HCT116 (cell line): Measurements from ENCODE around the gene EEF1G. TPM values are rescaled to one million over a fixed set of nuclear protein-coding genes. Genes with fewer than 3 reads are reported as not detected.

Experiments
- ATAC-seq: fragments of 200-7000 bp; cut with Tn5 transposase; 2 replicates; pipeline ENCODE4 v1.9.1; 2020; ENCODE audit warnings: mild to moderate bottlenecking, moderate library complexity
- BruUV-seq: library from RNA; stranded (reverse); fragments of 400-500 nt; replicated peaks from 2 replicates; lab custom pipeline; 2021; lab: Mats Ljungman, UMichigan
- CTCF ChIA-PET: fragments of 300-600 bp; sonication (Branson Sonifier 250); formaldehyde crosslinking; loops from one replicate; lab custom pipeline; 2021; ENCODE audit warnings: antibody characterized with exemption; lab: Charles Lee
- POLR2A ChIA-PET: fragments of 300-600, 350-600 bp; sonication (Branson Sonifier 250); formaldehyde crosslinking; loops from one replicate; lab custom pipeline; 2021; ENCODE audit warnings: antibody characterized with exemption; lab: Charles Lee
- RAD21 ChIA-PET, 2 experiments: fragments of 300-600 bp; sonication (Branson Sonifier 250); formaldehyde crosslinking; loops; one replicate each; lab custom pipeline; 2023; ENCODE audit warnings: low total read pairs in 2 of 2; ENCODE audit not compliant: uncharacterized antibody in 2 of 2, unreplicated experiment in 2 of 2, low non-redundant PET in 1 of 2; lab: Charles Lee
- DNase-seq: peaks from one replicate; pipeline ENCODE4 v3.0.0-alpha.2; 2010; ENCODE audit warnings: low read depth, low spot score
- H2AFZ ChIP-seq: fragments of 200-600 bp; shearing (Covaris generic), sonication (generic); 2 replicates; pipeline ENCODE4 v1.6.1; 2017; ENCODE audit warnings: low read depth, mixed run types, mixed read lengths, antibody characterized with exemption, low read length; ENCODE audit not compliant: poor library complexity, severe bottlenecking
- H3K27ac ChIP-seq: 2 replicates; pipeline ENCODE4 v1.5.1; 2012; ENCODE audit warnings: low read depth, low read length
- H3K27me3 ChIP-seq: fragments of 200-600 bp; sonication (generic); 2 replicates; pipeline ENCODE4 v1.6.1; 2016; ENCODE audit warnings: mixed run types, low read length, mixed read lengths; ENCODE audit not compliant: insufficient read depth
- H3K36me3 ChIP-seq, 2 experiments: fragments of 200-500 bp in 1 of 2; fragments of 200-600 bp in 1 of 2; sonication (Bioruptor generic) in 1 of 2; sonication (generic) in 1 of 2; 2 replicates each; pipeline versions ENCODE4 v1.5.1 to v1.6.1; 2014 to 2016; ENCODE audit warnings: low read length in 2 of 2, inconsistent platforms in 1 of 2, mixed read lengths in 1 of 2, mixed run types in 1 of 2; ENCODE audit not compliant: insufficient read depth in 2 of 2, control insufficient read depth in 1 of 2
- H3K4me1 ChIP-seq, 2 experiments: fragments of 200-600 bp in 1 of 2; sonication (generic) in 1 of 2; 2 replicates each; pipeline versions ENCODE4 v1.5.1 to v1.6.1; 2012 to 2017; ENCODE audit warnings: low read length in 2 of 2, inconsistent platforms in 1 of 2, mild to moderate bottlenecking in 1 of 2, mixed read lengths in 1 of 2, mixed run types in 1 of 2, moderate library complexity in 1 of 2; ENCODE audit not compliant: insufficient read depth in 2 of 2, control insufficient read depth in 1 of 2
- H3K4me2 ChIP-seq: fragments of 200-600 bp; sonication (generic); 2 replicates; pipeline ENCODE4 v1.6.1; 2017; ENCODE audit warnings: mixed run types, low read length, mixed read lengths
- H3K4me3 ChIP-seq, 2 experiments: fragments of 200-600 bp in 1 of 2; sonication (generic) in 1 of 2; replicated peaks in 1 of 2; 2 replicates each; pipeline ENCODE4 v1.5.1; 2011 to 2016; ENCODE audit warnings: low read length in 2 of 2, control low read depth in 1 of 2, low read depth in 1 of 2, mild to moderate bottlenecking in 1 of 2, mixed read lengths in 1 of 2, mixed run types in 1 of 2
- H3K79me2 ChIP-seq: fragments of 200-600 bp; sonication (generic); 2 replicates; pipeline ENCODE4 v1.6.1; 2017; ENCODE audit warnings: mild to moderate bottlenecking, mixed run types, low read length, moderate library complexity, mixed read lengths; ENCODE audit not compliant: insufficient read depth
- H3K9ac ChIP-seq: fragments of 200-600 bp; sonication (generic); 2 replicates; pipeline ENCODE4 v1.6.1; 2016; ENCODE audit warnings: low read length, mixed read lengths
- H3K9me2 ChIP-seq: fragments of 200-600 bp; sonication (generic), shearing (Covaris generic); 2 replicates; pipeline ENCODE4 v1.6.1; 2017; ENCODE audit warnings: mixed run types, mild to moderate bottlenecking, moderate library complexity; ENCODE audit not compliant: insufficient read depth
- H3K9me3 ChIP-seq, 2 experiments: fragments of 200-500 bp in 1 of 2; fragments of 200-600 bp in 1 of 2; sonication (Bioruptor generic) in 1 of 2; sonication (generic) in 1 of 2; 2 replicates each; pipeline ENCODE4 v1.6.1; 2014 to 2017; ENCODE audit warnings: low read length in 2 of 2, mixed read lengths in 2 of 2, inconsistent platforms in 1 of 2, low read depth in 1 of 2, mild to moderate bottlenecking in 1 of 2, mixed run types in 1 of 2, moderate library complexity in 1 of 2; ENCODE audit not compliant: control insufficient read depth in 1 of 2, insufficient read depth in 1 of 2
- H4K20me1 ChIP-seq: fragments of 200-600 bp; sonication (generic), shearing (Covaris generic); 2 replicates; pipeline ENCODE4 v1.6.1; 2017; ENCODE audit warnings: mixed run types, mild to moderate bottlenecking, moderate library complexity; ENCODE audit not compliant: insufficient read depth
- CBX3 ChIP-seq: IDR thresholded peaks from 2 replicates; pipeline ENCODE4 v1.6.1; 2012; ENCODE audit warnings: low read depth
- EZH2phosphoT487 ChIP-seq: fragments of 200-600 bp; IDR thresholded peaks from 2 replicates; pipeline ENCODE4 v1.6.1; 2018; ENCODE audit warnings: antibody characterized with exemption, borderline replicate concordance
- JUND ChIP-seq: IDR thresholded peaks from 2 replicates; pipeline ENCODE4 v1.6.1; 2012
- POLR2AphosphoS5 ChIP-seq: IDR thresholded peaks from 2 replicates; pipeline ENCODE4 v1.6.1; 2011; ENCODE audit warnings: mild to moderate bottlenecking, low read depth, low read length, moderate library complexity
- REST ChIP-seq: IDR thresholded peaks from 2 replicates; pipeline ENCODE4 v1.6.1; 2012; ENCODE audit warnings: low read depth
- YY1 ChIP-seq: IDR thresholded peaks from 2 replicates; pipeline ENCODE4 v1.6.1; 2011; ENCODE audit warnings: low read length, low read depth, moderate library complexity, mild to moderate bottlenecking; ENCODE audit not compliant: insufficient replicate concordance; ENCODE audit errors: extremely low read depth
- ZFX ChIP-seq: fragments of 450-650 bp; IDR thresholded peaks from 2 replicates; pipeline ENCODE4 v1.6.1; 2017
- intact Hi-C: fragments of 100-400 bp; cut with micrococcal nuclease; formaldehyde crosslinking; loops from 2 replicates; pipeline ENCODE4 v1.10.0; 2022
- total RNA-seq: library from RNA; stranded (reverse); gene quantifications from one replicate; pipeline ENCODE4 v1.2.1, GENCODE V29; 2021; ENCODE audit not compliant: unreplicated experiment

The EEF1G gene
- total RNA-seq, 1 experiment from 2014 or later: 1,901 TPM

- Histone ChIP-seq H3K9me3 (no peaks in the 10 kb centered on the region), H3K27me3 (no peaks in the 10 kb centered on the region), H3K4me2 (peak overlapping the region; percentile 94), H3K27ac (peak overlapping the region; percentile 86), H3K4me3 (peak overlapping the region; percentile 10 to 54), H3K9ac (peak overlapping the region; percentile 57), H3K79me2 (peaks cover 88% of the 10 kb centered on the region), H4K20me1 (peaks cover 19% of the 10 kb centered on the region; the same call in 1 of the 2 replicates), H2AFZ (no peak overlapping the region), H3K4me1 (peaks cover 58 to 67% of the 10 kb centered on the region in 2 experiments), H3K36me3 (peaks cover 8 to 21% of the 10 kb centered on the region in 2 experiments), H3K9me2 (no peaks in the 10 kb centered on the region)
- peak; percentile 52 for ATAC-seq
- DNase-seq: no peak
- intact Hi-C loops: no loop called here
- ChIA-PET POLR2A (interaction anchor here (0.9 to 1.8 kb wide), 8 partner anchors 14 to 126 kb away, joined by 3 to 9 read pairs (median 4); partner anchors contain the start of genes C11orf98 and CSKMT), CTCF (interaction anchor here (0.9 to 2.5 kb wide), 6 partner anchors 18 to 144 kb away, joined by 3 to 34 read pairs (median 6); no protein-coding TSS in a partner anchor), RAD21 (interaction anchor here (1.0 to 1.5 kb wide), 4 partner anchors 42 to 144 kb away, joined by 3 to 7 read pairs (median 4); no protein-coding TSS in a partner anchor)
- no peak for TF ChIP-seq POLR2AphosphoS5
- TF ChIP-seq EZH2phosphoT487: no peak
- no peak for TF ChIP-seq JUND
- TF ChIP-seq REST: no peak
- no peak for TF ChIP-seq ZFX
- TF ChIP-seq CBX3: no peak
- TF ChIP-seq YY1: no peak
- BruUV-seq: no TSS peak
These were observed 34.3 kb downstream of the EEF1G start for GRCh38 chr11:62539238-62539925.
